NCI-H2196 (cell line): ENCODE data around the gene LRRC41.
"Not testable (repeated sequence)": the region's sequence is repeated elsewhere in the genome, so short reads cannot be mapped to it uniquely, and the experiment has no call there.

ENCODE experiments used
- DNase-seq: peaks from one replicate; lab custom pipeline; 2025; ENCODE audit not compliant: unreplicated experiment; lab: John Stamatoyannopoulos, UW

The LRRC41 gene

GRCh38 chr1:46325285-46326076, 22.1 kb upstream of the LRRC41 start:
- DNase-seq, result not testable (repeated sequence)

DNA sequence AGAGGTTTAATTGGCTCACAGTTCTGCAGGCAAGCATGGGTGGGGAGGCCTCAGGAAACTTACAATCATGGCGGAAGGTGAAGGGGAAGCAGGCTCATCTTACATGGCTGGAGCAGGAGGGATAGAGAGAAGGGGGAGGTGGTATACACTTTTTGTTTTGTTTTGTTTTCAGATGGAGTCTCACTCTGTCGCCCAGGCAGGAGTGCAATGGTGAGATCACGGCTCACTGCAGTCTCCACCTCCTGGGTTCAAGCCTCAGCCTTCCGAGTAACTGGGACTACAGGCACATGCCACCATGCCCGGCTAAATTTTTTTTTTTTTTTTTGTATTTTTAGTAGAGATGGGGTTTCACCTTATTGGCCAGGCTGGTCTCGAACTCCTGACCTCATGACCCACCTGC, 18.8 kb upstream of the LRRC41 start:
- DNase-seq, result not testable (repeated sequence)

DNA sequence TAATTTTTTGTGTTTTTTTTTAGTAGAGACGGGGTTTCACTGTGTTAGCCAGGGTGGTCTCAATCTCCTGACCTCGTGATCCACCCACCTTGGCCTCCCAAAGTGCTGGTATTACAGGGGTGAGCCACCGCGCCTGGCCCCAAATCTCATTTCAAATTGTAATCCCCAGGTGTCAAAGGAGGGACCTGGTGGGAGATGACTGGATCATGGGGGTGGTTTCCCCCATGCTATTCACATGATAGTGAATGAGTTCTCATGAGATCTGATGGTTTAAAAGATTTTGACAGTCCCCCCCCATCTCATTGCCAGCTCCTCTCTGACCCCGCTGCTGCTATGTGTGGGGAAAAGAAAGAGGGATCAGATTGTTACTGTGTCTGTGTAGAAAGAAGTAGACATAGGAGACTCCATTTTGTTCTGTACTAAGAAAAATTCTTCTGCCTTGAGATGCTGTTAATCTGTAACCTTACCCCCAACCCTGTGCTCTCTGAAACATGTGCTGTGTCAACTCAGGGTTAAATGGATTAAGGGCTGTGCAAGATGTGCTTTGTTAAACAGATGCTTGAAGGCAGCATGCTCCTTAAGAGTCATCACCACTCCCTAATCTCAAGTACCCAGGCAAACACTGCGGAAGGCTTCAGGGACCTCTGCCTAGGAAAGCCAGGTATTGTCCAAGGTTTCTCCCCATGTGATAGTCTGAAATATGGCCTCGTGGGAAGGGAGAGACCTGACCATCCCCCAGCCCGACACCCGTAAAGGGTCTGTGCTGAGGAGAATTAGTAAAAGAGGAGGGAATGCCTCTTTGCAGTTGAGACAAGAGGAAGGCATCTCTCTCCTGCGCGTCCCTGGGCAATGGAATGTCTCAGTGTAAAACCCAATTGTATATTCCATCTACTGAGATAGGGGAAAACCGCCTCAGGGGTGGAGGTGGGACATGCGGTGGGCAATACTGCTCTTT, 16.8 kb upstream of the LRRC41 start:
- not testable (repeated sequence) for DNase-seq

- DNase-seq, result not testable (repeated sequence)
Observed at GRCh38 chr1:46319301-46319700, 15.9 kb upstream of the LRRC41 start.

- DNase-seq, result no peak
Observed at GRCh38 chr1:46317323-46317722, 13.9 kb upstream of the LRRC41 start.

GRCh38 chr1:46315669-46316403, 12.4 kb upstream of the LRRC41 start:
- no peak for DNase-seq

- DNase-seq, result no peak
Observed at GRCh38 chr1:46310321-46310720, 6.9 kb upstream of the LRRC41 start.

DNA sequence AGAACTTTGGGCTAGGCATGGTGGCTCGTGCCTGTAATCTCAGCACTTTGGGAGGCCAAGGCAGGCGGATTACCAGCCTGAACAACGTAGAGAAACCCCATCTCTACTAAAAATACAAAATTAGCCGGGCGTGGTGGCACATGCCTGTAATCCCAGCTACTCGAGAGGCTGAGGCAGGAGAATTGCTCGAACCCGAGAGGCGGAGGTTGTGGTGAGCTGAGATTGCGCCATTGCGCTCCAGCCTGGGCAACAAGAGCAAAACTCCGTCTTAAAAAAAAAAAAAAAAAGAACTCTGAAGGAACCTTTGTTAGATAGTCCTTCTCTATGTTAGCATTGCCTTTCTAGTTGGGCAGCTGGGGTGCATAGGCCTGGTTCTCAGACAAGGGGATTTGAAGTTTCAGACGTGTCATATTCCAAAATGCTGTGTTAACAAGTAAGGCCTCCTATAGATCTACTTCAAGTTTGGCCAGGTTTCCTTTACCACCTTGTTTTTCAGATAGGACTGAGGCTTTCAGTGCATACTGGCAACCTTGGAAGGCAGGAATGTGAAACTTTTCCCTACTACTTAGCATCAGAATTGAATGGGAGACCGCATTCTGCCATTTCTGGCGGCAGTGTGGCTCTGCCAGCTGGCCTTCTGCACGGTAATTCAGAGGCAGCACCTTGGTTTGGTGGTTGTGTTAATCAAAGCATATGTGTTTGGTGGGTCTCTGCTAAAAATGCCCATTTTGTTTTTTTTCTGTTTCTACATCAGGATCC, 6.2 kb upstream of the LRRC41 start:
- no peak for DNase-seq

GRCh38 chr1:46306159-46306530, 2.7 kb upstream of the LRRC41 start:
- no peak for DNase-seq

DNA sequence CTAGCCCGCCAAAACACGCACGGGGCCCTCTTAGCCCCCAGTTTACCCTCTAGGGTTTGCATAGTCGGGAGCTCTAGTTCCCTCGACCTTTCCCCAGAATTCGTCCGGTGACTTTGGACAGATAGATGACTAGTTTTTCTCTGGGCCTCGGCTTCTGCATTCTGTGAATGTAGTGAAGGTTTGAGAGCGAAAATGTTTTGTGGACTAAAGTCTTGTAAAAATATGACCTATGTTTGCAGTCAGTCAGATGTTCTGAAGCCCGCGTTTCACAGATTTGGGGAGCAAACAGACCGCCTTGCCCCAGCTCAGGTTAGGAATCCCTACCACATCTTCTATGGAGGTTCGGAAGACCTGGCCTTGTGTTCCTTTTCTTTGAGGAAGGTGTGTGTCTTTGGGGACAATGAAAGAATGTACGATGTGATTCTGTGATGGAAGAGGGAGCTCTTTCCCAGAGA, 483 bp upstream of the LRRC41 start:
- DNase-seq, result no peak

GRCh38 chr1:46302641-46303037, 777 bp downstream of the LRRC41 start:
- DNase-seq, result no peak

GRCh38 chr1:46301808-46302640, 1.4 kb downstream of the LRRC41 start:
- DNase-seq, result no peak

- no peak for DNase-seq
Observed at GRCh38 chr1:46301406-46301807, 2.0 kb downstream of the LRRC41 start.

DNA sequence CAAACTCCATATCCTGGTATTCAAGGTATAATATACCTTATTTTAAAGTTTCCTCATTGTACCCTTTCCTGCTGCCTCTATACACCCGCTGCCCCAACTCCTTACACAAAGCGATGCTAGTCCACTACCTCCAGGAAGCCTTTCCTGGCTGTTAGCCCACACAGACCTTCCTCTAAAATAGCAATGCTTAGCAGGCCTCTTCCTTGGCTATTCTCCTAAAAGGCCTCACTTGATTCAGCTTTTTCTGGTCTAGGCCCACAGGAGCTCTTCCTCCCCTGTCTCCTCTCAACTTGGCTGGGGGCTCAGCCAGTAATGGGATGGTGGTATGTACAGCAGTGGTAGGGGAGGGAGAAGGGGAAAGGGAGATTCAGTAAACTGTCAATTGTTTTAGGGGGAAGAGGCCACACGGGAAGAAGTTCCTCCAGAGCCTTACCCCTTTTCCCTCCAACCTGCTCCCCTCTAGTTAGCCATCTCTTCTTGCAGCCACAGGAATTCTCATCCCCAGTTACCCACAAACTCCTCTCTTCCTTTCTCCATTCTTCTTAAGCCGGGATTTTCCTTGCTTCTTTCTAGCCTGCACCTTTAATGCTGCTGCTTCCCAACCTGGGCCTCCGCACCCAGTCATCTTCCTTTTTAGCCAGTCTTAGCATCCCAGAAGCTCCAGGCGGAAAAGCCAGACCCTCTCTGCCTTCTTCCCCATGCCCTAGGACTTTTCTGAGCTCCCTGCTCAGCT, 2.6 kb downstream of the LRRC41 start:
- DNase-seq, result no peak

DNA sequence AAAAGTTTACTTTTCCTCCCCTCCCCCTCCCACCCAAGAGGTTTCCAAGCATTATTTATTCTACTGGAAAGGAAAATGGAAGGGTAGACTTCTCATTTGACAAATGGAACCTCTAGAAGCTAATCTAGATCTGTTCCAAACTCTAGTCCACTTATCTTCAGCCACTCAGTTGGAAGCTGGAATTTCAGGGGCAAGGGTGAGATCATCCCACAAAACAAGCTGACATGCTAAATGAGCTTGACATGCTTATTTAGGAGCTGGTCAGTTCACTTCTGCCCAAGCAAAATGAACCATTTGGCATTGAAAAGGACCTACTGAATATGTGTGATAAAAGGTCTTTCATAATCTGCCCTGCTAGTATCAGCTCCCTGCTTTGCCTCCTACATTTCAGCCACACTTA, 5.0 kb downstream of the LRRC41 start:
- DNase-seq, result no peak

- DNase-seq, result no peak
Observed at GRCh38 chr1:46295306-46295705, 8.1 kb downstream of the LRRC41 start.

GRCh38 chr1:46289976-46290375, 13.4 kb downstream of the LRRC41 start:
- DNase-seq, result no peak

- DNase-seq, result no peak
Observed at GRCh38 chr1:46289134-46289494, 14.3 kb downstream of the LRRC41 start.

GRCh38 chr1:46288485-46289133, 14.8 kb downstream of the LRRC41 start:
- DNase-seq, result no peak
